HG03558 (cell line): ENCODE results near the gene ESPN.

ENCODE experiments used
- ATAC-seq: cut with Tn5 transposase; IDR thresholded peaks from one replicate; pipeline ENCODE4 v1.9.1; 2021; ENCODE audit warnings: moderate number of reproducible peaks; ENCODE audit not compliant: unreplicated experiment; ENCODE audit errors: extremely low read depth

ESPN gene

GRCh38 chr1:6475381-6476133 lies 51.0 kb downstream of the ESPN start:
- no peak for ATAC-seq

DNA sequence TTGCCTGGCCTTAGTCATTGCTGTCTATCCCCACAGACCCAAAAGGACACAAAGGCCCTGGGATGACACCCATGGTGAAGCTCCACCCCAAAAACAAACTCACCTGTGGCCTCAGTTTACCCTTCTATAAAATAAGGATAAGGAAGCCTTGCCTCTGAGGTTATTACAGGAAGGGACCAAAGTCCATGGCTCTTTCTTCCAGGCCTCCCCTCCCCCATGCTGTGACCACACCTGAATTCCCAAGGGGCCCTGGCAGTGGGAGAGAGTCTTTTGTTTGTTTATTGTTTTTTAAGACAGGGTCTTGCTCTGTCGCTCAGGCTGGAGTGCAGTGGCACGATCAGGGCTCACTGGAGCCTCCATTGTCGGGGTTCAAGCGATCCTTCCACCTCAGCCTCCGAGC lies 51.9 kb downstream of the ESPN start:
- ATAC-seq = no peak

GRCh38 chr1:6477039-6477820 lies 52.7 kb downstream of the ESPN start:
- ATAC-seq = no peak

GRCh38 chr1:6481820-6482219 lies 57.2 kb downstream of the ESPN start:
- ATAC-seq = no peak

DNA sequence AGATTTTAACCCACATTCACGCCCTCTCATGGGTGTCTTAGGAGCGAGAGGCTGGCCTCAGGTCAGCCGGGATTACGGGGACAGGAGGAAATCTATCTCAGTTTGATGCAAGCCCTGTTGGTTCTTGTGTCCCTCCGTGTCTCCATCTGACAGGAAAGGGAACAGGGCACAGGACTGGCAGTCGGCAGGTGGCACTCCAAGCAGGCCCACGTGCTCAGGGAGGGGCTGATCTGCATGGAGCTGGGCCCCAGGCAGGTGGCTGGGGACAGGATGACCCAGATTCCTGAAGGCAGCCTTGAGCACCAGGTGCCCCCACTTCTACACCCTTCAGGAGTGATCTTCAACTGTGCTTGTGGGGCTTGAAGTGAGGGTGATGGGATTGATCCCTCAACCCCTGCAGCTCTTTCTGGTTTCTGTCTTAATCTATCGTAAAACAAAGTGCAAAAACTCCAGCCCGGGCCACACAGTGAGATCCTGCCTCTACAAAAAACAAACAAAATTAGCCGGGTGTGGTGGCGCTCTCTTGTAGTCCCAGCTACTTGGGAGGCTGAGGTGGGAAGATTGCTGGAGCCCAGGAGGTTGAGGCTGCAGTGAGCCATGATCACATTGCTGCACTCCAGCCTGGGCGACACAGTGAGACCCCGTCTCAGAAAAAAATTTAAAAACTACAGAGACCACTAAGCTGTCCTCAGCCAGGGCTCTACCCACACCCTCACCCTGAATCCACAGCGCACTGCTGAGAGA lies 58.6 kb downstream of the ESPN start:
- no peak for ATAC-seq

- ATAC-seq = no peak
These were observed 59.2 kb downstream of the ESPN start for GRCh38 chr1:6483761-6484117.

DNA sequence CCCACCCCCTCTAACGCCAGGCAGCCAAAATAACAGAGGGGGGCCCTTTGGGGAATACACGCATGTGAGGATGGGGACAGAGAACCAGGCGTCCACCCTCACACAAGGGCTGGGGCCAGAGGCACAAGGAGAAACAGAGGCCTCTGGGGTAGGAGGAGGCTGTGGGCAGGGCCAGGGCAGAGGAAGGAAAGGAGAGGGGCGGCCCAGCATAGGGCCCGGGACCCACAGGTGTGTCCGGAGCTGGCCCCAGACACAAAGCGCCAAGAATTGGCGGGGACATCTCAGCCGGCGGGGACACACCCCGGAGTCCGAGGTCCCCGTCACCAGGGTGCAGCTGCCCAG lies 60.2 kb downstream of the ESPN start:
- no peak for ATAC-seq

GRCh38 chr1:6485168-6486101 lies 60.9 kb downstream of the ESPN start:
- no peak for ATAC-seq

DNA sequence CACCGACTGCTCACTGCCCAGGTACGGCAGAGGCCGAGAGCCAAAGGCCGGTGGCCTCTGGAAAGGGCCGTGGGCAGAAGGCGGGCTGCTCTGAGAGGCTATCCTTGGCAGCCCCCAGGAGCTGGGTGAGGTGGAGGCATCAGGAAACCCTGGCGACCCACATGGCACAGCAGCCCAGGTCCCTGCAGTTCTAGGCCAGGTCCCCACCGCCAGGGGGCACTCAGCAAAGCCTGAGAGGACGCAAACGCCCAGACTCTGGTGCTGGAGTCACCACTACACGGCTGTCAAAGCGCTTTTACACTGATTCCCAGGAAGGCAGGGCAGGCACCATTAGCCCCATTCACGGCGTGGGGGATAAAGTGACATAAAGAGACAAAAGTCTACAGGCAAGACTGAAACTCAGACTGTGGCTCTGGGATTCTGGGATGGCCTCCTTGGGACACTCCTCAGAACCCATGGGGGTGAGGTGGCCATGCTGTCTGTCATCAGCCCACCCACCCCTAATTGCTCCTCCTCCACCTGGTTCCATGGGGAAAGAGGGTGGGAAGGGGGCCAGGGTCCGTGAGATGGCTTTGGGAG lies 61.9 kb downstream of the ESPN start:
- ATAC-seq = no peak

- ATAC-seq = no peak
These were observed 63.4 kb downstream of the ESPN start for GRCh38 chr1:6487804-6488484.

GRCh38 chr1:6488602-6489382 lies 64.2 kb downstream of the ESPN start:
- ATAC-seq = no peak

GRCh38 chr1:6489383-6489765 lies 64.8 kb downstream of the ESPN start:
- no peak for ATAC-seq

DNA sequence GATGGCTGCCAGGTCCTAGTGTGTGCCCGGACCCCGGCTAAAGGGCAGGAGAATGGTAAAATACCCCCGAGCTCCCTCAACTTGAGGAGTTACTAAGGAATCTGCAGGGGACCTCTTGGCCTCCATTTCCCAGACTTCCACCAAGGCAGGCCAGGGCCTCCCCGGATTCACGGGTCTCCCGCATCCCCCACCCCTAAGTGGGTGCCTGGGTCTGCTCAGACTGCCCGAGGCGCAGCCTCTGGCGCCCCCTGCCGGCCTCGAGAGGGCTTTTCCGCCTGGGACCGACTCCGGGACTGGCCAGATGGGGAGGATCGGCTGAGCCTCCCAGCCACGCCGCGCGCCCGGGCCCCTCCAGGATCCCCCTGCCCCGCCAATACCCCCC lies 65.2 kb downstream of the ESPN start:
- no peak for ATAC-seq

- ATAC-seq = no peak
These were observed 65.9 kb downstream of the ESPN start for GRCh38 chr1:6490181-6491080.

- no peak for ATAC-seq
These were observed 66.5 kb downstream of the ESPN start for GRCh38 chr1:6491081-6491449.

- ATAC-seq = no peak
These were observed 66.9 kb downstream of the ESPN start, which contains the start of gene PLEKHG5 for GRCh38 chr1:6491480-6491962. TSS of gene PLEKHG5 (minus strand) at chr1:6491667. CDS start at chr1:6477571, 14,096 bp downstream.

DNA sequence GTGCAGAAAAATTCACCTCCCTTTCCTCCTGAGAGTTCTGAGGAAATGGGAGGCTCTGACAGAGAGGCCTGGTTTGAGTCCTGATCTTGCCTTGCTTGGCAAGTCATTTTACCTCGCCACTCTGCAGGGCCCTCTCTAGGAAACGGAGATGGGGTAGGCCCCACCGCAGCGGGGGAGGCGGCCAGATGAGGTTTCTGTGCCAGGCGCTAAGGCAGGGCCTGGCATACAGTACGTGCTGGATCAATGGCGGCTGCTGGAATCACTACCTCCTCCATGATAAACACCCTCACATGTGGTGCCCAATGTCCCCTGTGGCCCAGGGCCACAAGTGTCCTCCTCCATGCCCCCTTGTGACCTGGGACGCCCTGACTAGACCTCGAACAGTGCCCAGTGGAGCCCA lies 67.4 kb downstream of the ESPN start:
- ATAC-seq = no peak
